Right lobe of liver (tissue), 6 donors: ENCODE measurements around the gene CLASRP. TPM values are rescaled to one million over a fixed set of nuclear protein-coding genes. Genes with fewer than 3 reads are reported as not detected.
"Not testable (repeated sequence)": the region's sequence is repeated elsewhere in the genome, so short reads cannot be mapped to it uniquely, and the experiment has no call there.

Experiments used
- ATAC-seq, 4 donors: fragments of 200-7000 bp; cut with Tn5 transposase; one replicate each; pipeline ENCODE4 v1.9.1; 2020; ENCODE audit warnings: mild to moderate bottlenecking in 4 of 4, moderate library complexity in 4 of 4
- DNase-seq, 3 donors: peaks; one replicate each; pipeline ENCODE4 v3.0.0-alpha.2; 2020
- H3K27ac ChIP-seq, 3 donors: fragments of 200-600 bp; one replicate each; pipeline ENCODE4 v1.8.0; 2022
- H3K27me3 ChIP-seq, 2 donors: fragments of 200-600 bp; one replicate each; pipeline ENCODE4 v1.8.0; 2022
- H3K36me3 ChIP-seq, 4 donors: fragments of 200-600 bp; sonication (generic) in 1 of 4; one replicate each; pipeline versions ENCODE4 v1.5.1 to v1.8.0; 2017 to 2022; ENCODE audit warnings: control low read depth in 1 of 4
- H3K4me1 ChIP-seq, 4 donors: fragments of 200-600 bp; sonication (generic) in 1 of 4; one replicate each; pipeline versions ENCODE4 v1.5.1 to v1.8.0; 2017 to 2022; ENCODE audit warnings: control low read depth in 1 of 4
- H3K4me3 ChIP-seq, 3 donors: fragments of 200-600 bp; one replicate each; pipeline ENCODE4 v1.8.0; 2022
- H3K9me3 ChIP-seq, 4 donors: fragments of 200-600 bp; sonication (generic) in 1 of 4; one replicate each; pipeline versions ENCODE4 v1.5.1 to v1.8.0; 2017 to 2022; ENCODE audit warnings: control low read depth in 1 of 4
- POLR2A ChIP-seq: fragments of 450-650 bp; IDR thresholded peaks from one replicate; pipeline ENCODE4 v1.6.1; 2017; ENCODE audit warnings: antibody characterized with exemption, mild to moderate bottlenecking
- WGBS: methylation state at CpG from one replicate; pipeline ENCODE4 v1.1.6; 2018; ENCODE audit warnings: low coverage, low lambda C conversion rate; ENCODE audit not compliant: insufficient coverage; ENCODE audit errors: missing lambda C conversion rate; 5-methylcytosine and 5-hydroxymethylcytosine counted together
- intact Hi-C, 2 donors: fragments of 100-400 bp; cut with DNase I; formaldehyde crosslinking; loops; one replicate each; pipeline versions ENCODE4 v1.11.2 to v1.14.1; 2022
- small RNA-seq, 2 experiments: library from RNA; depleted of rRNA; stranded (forward); fragments of <200 nt; gene quantifications; one replicate each; pipeline ENCODE3, GENCODE V24; 2016
- total RNA-seq, 6 experiments: library from RNA; depleted of rRNA in 2 of 6; stranded (reverse); fragments of >200 nt in 2 of 6; fragmentation: NEBNext Ultra II Directional in 3 of 6; extraction: Animal tissue kit (Norgen Biotek cat#: 25700) in 3 of 6; gene quantifications; one replicate each; pipeline versions ENCODE4 v1.1.0 to v1.2.4, GENCODE V29; 2016 to 2023
- TF ChIP-seq, protein P1 (sequence below), 4 donors: fragments of 200-600 bp in 3 of 4; fragments of 450-650 bp in 1 of 4; IDR thresholded peaks; one replicate each; pipeline versions ENCODE4 v1.5.1 to v1.8.0; 2016 to 2022; ENCODE audit warnings: antibody characterized with exemption in 4 of 4, mild to moderate bottlenecking in 2 of 4
- donor health status: DM: no; HTN: yes; CAD: no.
- donor health status: DM: no; HTN: no; CAD: no.
- donor health status: DM: no; HTN: no; CAD: no.
- donor health status: DM: no; HTN: yes; CAD: no.
- donor health status: DM: no; HTN: yes; CAD: no.

CLASRP gene
- total RNA-seq, 6 experiments from 2014 or later: 30.5 to 66.8 (median 44.8) TPM

- ATAC-seq (no peak), DNase-seq (no peak)
- H3K27ac ChIP-seq: no peak overlapping the region
- H3K36me3 ChIP-seq: no peaks in the 10 kb centered on the region
- intact Hi-C loops: no loop called here
- peaks cover 0 to 12% (median 5%) of the 10 kb centered on the region in 4 donors for H3K4me1 ChIP-seq
- 89% methylated on average over 3 of the region's 12 CpGs for WGBS
- H3K27me3 ChIP-seq: no peaks in the 10 kb centered on the region
- TF ChIP-seq, protein P1, sequence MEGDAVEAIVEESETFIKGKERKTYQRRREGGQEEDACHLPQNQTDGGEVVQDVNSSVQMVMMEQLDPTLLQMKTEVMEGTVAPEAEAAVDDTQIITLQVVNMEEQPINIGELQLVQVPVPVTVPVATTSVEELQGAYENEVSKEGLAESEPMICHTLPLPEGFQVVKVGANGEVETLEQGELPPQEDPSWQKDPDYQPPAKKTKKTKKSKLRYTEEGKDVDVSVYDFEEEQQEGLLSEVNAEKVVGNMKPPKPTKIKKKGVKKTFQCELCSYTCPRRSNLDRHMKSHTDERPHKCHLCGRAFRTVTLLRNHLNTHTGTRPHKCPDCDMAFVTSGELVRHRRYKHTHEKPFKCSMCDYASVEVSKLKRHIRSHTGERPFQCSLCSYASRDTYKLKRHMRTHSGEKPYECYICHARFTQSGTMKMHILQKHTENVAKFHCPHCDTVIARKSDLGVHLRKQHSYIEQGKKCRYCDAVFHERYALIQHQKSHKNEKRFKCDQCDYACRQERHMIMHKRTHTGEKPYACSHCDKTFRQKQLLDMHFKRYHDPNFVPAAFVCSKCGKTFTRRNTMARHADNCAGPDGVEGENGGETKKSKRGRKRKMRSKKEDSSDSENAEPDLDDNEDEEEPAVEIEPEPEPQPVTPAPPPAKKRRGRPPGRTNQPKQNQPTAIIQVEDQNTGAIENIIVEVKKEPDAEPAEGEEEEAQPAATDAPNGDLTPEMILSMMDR (IDR thresholded peaks at IDR 0.05): no peak
- no peak for TF ChIP-seq POLR2A
- no peaks in the 10 kb centered on the region for H3K9me3 ChIP-seq
- H3K4me3 ChIP-seq: no peak overlapping the region
Observed at GRCh38 chr19:45117671-45118070, 78.8 kb downstream of the CLASRP start.

- no peak for TF ChIP-seq POLR2A
- TF ChIP-seq, protein P1 (IDR thresholded peaks at IDR 0.05): no peak
- no peak overlapping the region for H3K4me3 ChIP-seq
- peaks cover 0 to 9% (median 4%) of the 10 kb centered on the region in 4 donors for H3K4me1 ChIP-seq
- DNase-seq: no peak
- intact Hi-C loops: no loop called here
- H3K27me3 ChIP-seq: no peaks in the 10 kb centered on the region
- H3K9me3 ChIP-seq: no peaks in the 10 kb centered on the region
- no peak overlapping the region for H3K27ac ChIP-seq
- ATAC-seq: no peak
- H3K36me3 ChIP-seq: no peaks in the 10 kb centered on the region
- 45% methylated on average over 2 of the region's 5 CpGs for WGBS
Observed at GRCh38 chr19:45118106-45118505, 79.3 kb downstream of the CLASRP start.

GRCh38 chr19:45118591-45119355 lies 79.9 kb downstream of the CLASRP start:
- H3K9me3 ChIP-seq, H3K4me1 ChIP-seq, ATAC-seq, H3K27me3 ChIP-seq, intact Hi-C loops, H3K4me3 ChIP-seq, DNase-seq, H3K27ac ChIP-seq, H3K36me3 ChIP-seq: not testable (repeated sequence)
- WGBS: 52% methylated on average over 13 of the region's 18 CpGs

DNA sequence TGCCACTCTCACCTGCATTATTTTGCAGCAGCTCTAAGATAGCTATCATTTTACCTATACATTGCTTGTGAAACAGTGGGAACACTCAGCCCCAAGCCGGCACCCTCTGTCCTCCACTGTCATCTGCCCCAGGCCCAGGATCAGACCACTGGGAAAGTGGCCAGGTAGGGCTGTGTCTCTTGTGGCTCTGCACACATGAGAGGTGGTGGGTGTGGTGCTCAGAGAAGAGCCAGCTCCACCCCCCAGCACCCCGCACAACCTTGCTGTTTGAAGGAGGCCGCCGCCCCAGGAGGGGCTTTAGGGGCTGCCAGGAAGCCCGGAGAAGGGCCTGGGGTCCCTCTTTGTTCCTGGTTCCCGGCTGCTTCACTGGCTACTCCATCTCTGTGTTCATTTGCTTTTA lies 80.7 kb downstream of the CLASRP start:
- no peaks in the 10 kb centered on the region for H3K27me3 ChIP-seq
- H3K9me3 ChIP-seq: no peaks in the 10 kb centered on the region
- ATAC-seq: no peak
- no peak for TF ChIP-seq POLR2A
- TF ChIP-seq, protein P1 (IDR thresholded peaks at IDR 0.05): no peak
- no peaks in the 10 kb centered on the region for H3K4me1 ChIP-seq
- no peak overlapping the region for H3K27ac ChIP-seq
- no peak for DNase-seq
- intact Hi-C loops: no loop called here
- WGBS: 81% methylated on average over 5 of the region's 6 CpGs
- no peak overlapping the region for H3K4me3 ChIP-seq
- no peaks in the 10 kb centered on the region for H3K36me3 ChIP-seq

Small RNA genes lying within 50 kb of the gene (small RNA-seq; reads per million reads assigned to genes)
- gene RNU6-611P: 0 reads per million in 2 experiments

Other genes with a start within 250 kb of the CLASRP start
- gene BCAM, start 229.9 kb upstream of the CLASRP start, total RNA-seq: 10 to 100 TPM; 26.5 to 48.3 (median 32.7) TPM
- 100 to 1,000 TPM in 1 of 6 experiments, 10 to 100 TPM in 5; 63.5 to 127 (median 87.4) TPM for gene NECTIN2, start 192.7 kb upstream of the CLASRP start, total RNA-seq
- 10 to 100 TPM; 24.9 to 82.6 (median 26.7) TPM for gene TOMM40, start 147.8 kb upstream of the CLASRP start, total RNA-seq
- gene APOE, start 133.2 kb upstream of the CLASRP start, total RNA-seq: 1,000 to 10,000 TPM; 3,480 to 8,780 (median 4,667) TPM
- gene APOC1, start 124.4 kb upstream of the CLASRP start, total RNA-seq: 1,000 to 10,000 TPM; 4,903 to 7,393 (median 5,741) TPM
- gene APOC4, start 96.8 kb upstream of the CLASRP start, total RNA-seq: 100 to 1,000 TPM in 5 of 6 experiments, 10 to 100 TPM in 1; 55.6 to 462 (median 203) TPM
- gene APOC2, start 93.0 kb upstream of the CLASRP start, total RNA-seq: 1,000 to 10,000 TPM; 1,740 to 7,868 (median 2,043) TPM
- gene CLPTM1, start 83.7 kb upstream of the CLASRP start, total RNA-seq: 10 to 100 TPM; 78.7 to 90.6 (median 83.9) TPM
- gene RELB, start 37.6 kb upstream of the CLASRP start, total RNA-seq: 10 to 100 TPM in 1 of 6 experiments, 1 to 10 TPM in 5; 1.2 to 21.4 (median 7.2) TPM
- gene ZNF296, start 37.4 kb downstream of the CLASRP start, total RNA-seq: under 1 TPM in 5 of 6 experiments, not detected in 1; 0.16 to 0.47 (median 0.35) TPM
- 10 to 100 TPM; 10.9 to 27.5 (median 14.0) TPM for gene GEMIN7, start 40.2 kb downstream of the CLASRP start, total RNA-seq
- gene PPP1R37, start 54.1 kb downstream of the CLASRP start, total RNA-seq: 10 to 100 TPM; 10.1 to 14.3 (median 11.0) TPM
- under 1 TPM in 1 of 6 experiments, not detected in 5; 0.06 TPM for gene NKPD1, start 121.9 kb downstream of the CLASRP start, total RNA-seq
- 10 to 100 TPM; 13.1 to 33.3 (median 23.7) TPM for gene TRAPPC6A, start 139.2 kb downstream of the CLASRP start, total RNA-seq
- 10 to 100 TPM in 1 of 6 experiments, 1 to 10 TPM in 5; 4.7 to 17.0 (median 6.1) TPM for gene BLOC1S3, start 139.7 kb downstream of the CLASRP start, total RNA-seq
- gene EXOC3L2, start 206.4 kb downstream of the CLASRP start, total RNA-seq: 1 to 10 TPM; 1.8 to 6.9 (median 4.4) TPM
- 10 to 100 TPM; 14.2 to 23.5 (median 17.5) TPM for gene MARK4, start 212.2 kb downstream of the CLASRP start, total RNA-seq